Measurements from ENCODE around the gene UBE2QL1.

Gene UBE2QL1

GRCh38 chr5:6486074-6486473 is 37.4 kb downstream of the UBE2QL1 start (continued):
- TF ChIP-seq KLF17 (tag by site-specific recombination; IDR thresholded peaks at IDR 0.05): no peak
- TF ChIP-seq ZSCAN5A (tag by site-specific recombination; IDR thresholded peaks at IDR 0.05): no peak
- TF ChIP-seq ZNF639 (tag by site-specific recombination; IDR thresholded peaks at IDR 0.05): no peak
- no peak for TF ChIP-seq TSHZ1 (tag by site-specific recombination; IDR thresholded peaks at IDR 0.05; ENCODE audit: borderline replicate concordance)

- H3K4me3 ChIP-seq (ENCODE audit: low read depth, low read length): no peak overlapping the region
- TF ChIP-seq ZSCAN18 (tag by site-specific recombination; IDR thresholded peaks at IDR 0.05): no peak
- TF ChIP-seq ZNF274 (IDR thresholded peaks at IDR 0.05; ENCODE audit: low read length): no peak
- no peak for TF ChIP-seq ZNF274 (tag by site-specific recombination; IDR thresholded peaks at IDR 0.05; ENCODE audit: borderline replicate concordance)
- no peak for TF ChIP-seq ZNF311 (tag by site-specific recombination; IDR thresholded peaks at IDR 0.05; ENCODE audit: borderline replicate concordance)
- TF ChIP-seq ZNF558 (tag by site-specific recombination; IDR thresholded peaks at IDR 0.05): no peak
- no peak for TF ChIP-seq ZNF549 (tag by site-specific recombination; IDR thresholded peaks at IDR 0.05)
- TF ChIP-seq ZNF211 (tag by site-specific recombination; IDR thresholded peaks at IDR 0.05; ENCODE audit: low read depth): no peak
- no peak for TF ChIP-seq ZNF2 (tag by site-specific recombination; IDR thresholded peaks at IDR 0.05)
- no peak for TF ChIP-seq ZNF530 (tag by site-specific recombination; IDR thresholded peaks at IDR 0.05; ENCODE audit: low read depth)
- no peak for TF ChIP-seq IKZF3 (tag by site-specific recombination; IDR thresholded peaks at IDR 0.05)
- TF ChIP-seq ZNF792 (tag by site-specific recombination; IDR thresholded peaks at IDR 0.05): no peak
- no peak for TF ChIP-seq ZBTB6 (tag by site-specific recombination; IDR thresholded peaks at IDR 0.05)
- TF ChIP-seq ZNF24 (tag by site-specific recombination; IDR thresholded peaks at IDR 0.05): no peak
- no peak for TF ChIP-seq INSM2 (tag by site-specific recombination; IDR thresholded peaks at IDR 0.05)
- TF ChIP-seq PRDM1 (tag by site-specific recombination; IDR thresholded peaks at IDR 0.05): no peak
- TF ChIP-seq ZNF621 (tag by site-specific recombination; IDR thresholded peaks at IDR 0.05): no peak
- no peak for TF ChIP-seq ZNF488 (tag by site-specific recombination; IDR thresholded peaks at IDR 0.05)
- TF ChIP-seq ZNF18 (tag by site-specific recombination; IDR thresholded peaks at IDR 0.05): no peak
- peaks cover 0 to 4% of the 10 kb centered on the region in 2 experiments; a peak in 2 of 3 replicates for H3K36me3 ChIP-seq (ENCODE audit: control insufficient read depth in 2 of 2, insufficient read depth in 1 of 2, low read length in 2 of 2)
- no peaks in the 10 kb centered on the region for H3K9me3 ChIP-seq (ENCODE audit: control insufficient read depth, insufficient read depth, low read depth, low read length)
- POLR2A ChIA-PET: no interaction called here
- no peak overlapping the region for H3K27ac ChIP-seq (ENCODE audit: extremely low read depth, low read depth, low read length)
- peaks cover 4% of the 10 kb centered on the region for H3K4me1 ChIP-seq (ENCODE audit: control insufficient read depth, insufficient read depth, low read length)
- CTCF ChIA-PET: no interaction called here
Observed at GRCh38 chr5:6487081-6487480, 38.4 kb downstream of the UBE2QL1 start.

All from HEK293 (cell line).